OCI-LY1 (cell line): ENCODE measurements around the gene DCAF15.

Experiments
- H2AFZ ChIP-seq: fragments of 200-600 bp; sonication (generic), shearing (Covaris generic); 2 replicates; pipeline ENCODE4 v1.6.0; 2014; ENCODE audit warnings: antibody characterized with exemption, mild to moderate bottlenecking, low read length
- H3F3A ChIP-seq: fragments of 200-600 bp; sonication (generic), shearing (Covaris generic); 2 replicates; pipeline ENCODE4 v1.6.0; 2014; ENCODE audit warnings: mild to moderate bottlenecking, antibody characterized with exemption, low read length, moderate library complexity; ENCODE audit not compliant: insufficient read depth
- H3K27ac ChIP-seq: fragments of 200-600 bp; sonication (generic); 2 replicates; pipeline ENCODE4 v1.5.1; 2014; ENCODE audit warnings: low read length, mixed run types, mild to moderate bottlenecking, low read depth; ENCODE audit not compliant: poor library complexity, severe bottlenecking
- H3K27me3 ChIP-seq: fragments of 200-600 bp; sonication (generic); 2 replicates; pipeline ENCODE4 v1.6.0; 2014; ENCODE audit warnings: antibody characterized with exemption, mild to moderate bottlenecking, low read length, moderate library complexity; ENCODE audit not compliant: insufficient read depth
- H3K36me3 ChIP-seq: fragments of 200-600 bp; sonication (generic); 2 replicates; pipeline ENCODE4 v1.6.1; 2014; ENCODE audit warnings: mild to moderate bottlenecking, antibody characterized with exemption, low read length, moderate library complexity, mixed read lengths; ENCODE audit not compliant: insufficient read depth
- H3K4me1 ChIP-seq: fragments of 200-600 bp; sonication (generic); 2 replicates; pipeline ENCODE4 v1.5.1; 2014; ENCODE audit warnings: mild to moderate bottlenecking, low read length, moderate library complexity; ENCODE audit not compliant: insufficient read depth, severe bottlenecking
- H3K4me2 ChIP-seq: fragments of 200-600 bp; sonication (generic), shearing (Covaris generic); 2 replicates; pipeline ENCODE4 v1.6.1; 2014; ENCODE audit warnings: low read length
- H3K4me3 ChIP-seq: fragments of 200-600 bp; sonication (generic); 2 replicates; pipeline ENCODE4 v1.5.1; 2014; ENCODE audit warnings: low read length, low read depth, mild to moderate bottlenecking, mixed read lengths; ENCODE audit not compliant: poor library complexity, severe bottlenecking
- H3K79me2 ChIP-seq: fragments of 200-600 bp; shearing (Covaris generic); 2 replicates; pipeline ENCODE4 v1.6.1; 2016; ENCODE audit warnings: mixed run types, low read length, mixed read lengths; ENCODE audit not compliant: insufficient read depth
- H3K9ac ChIP-seq: fragments of 200-600 bp; sonication (generic), shearing (Covaris generic); 2 replicates; pipeline ENCODE4 v1.6.1; 2014; ENCODE audit warnings: mild to moderate bottlenecking, low read length, mixed read lengths
- H3K9me2 ChIP-seq: fragments of 200-600 bp; sonication (generic), shearing (Covaris generic); 2 replicates; pipeline ENCODE4 v1.6.1; 2014; ENCODE audit warnings: low read depth, mild to moderate bottlenecking, low read length, mixed read lengths
- H3K9me3 ChIP-seq: fragments of 200-600 bp; shearing (Covaris generic); 2 replicates; pipeline ENCODE4 v1.6.1; 2014; ENCODE audit warnings: low read length, mixed read lengths
- H4K20me1 ChIP-seq: fragments of 200-600 bp; sonication (generic), shearing (Covaris generic); 2 replicates; pipeline ENCODE4 v1.6.0; 2016; ENCODE audit warnings: mild to moderate bottlenecking, low read length; ENCODE audit not compliant: insufficient read depth
- EZH2 ChIP-seq: fragments of 200-600 bp; sonication (generic), shearing (Covaris generic); IDR thresholded peaks from 2 replicates; pipeline ENCODE4 v1.8.0; 2017; ENCODE audit warnings: borderline replicate concordance, mixed run types, mild to moderate bottlenecking, antibody characterized with exemption, low read length, moderate library complexity, mixed read lengths
- TF ChIP-seq, protein P1 (sequence below): fragments of 200-600 bp; sonication (generic), shearing (Covaris generic); IDR thresholded peaks from 2 replicates; pipeline ENCODE4 v1.5.1; 2017; ENCODE audit warnings: mild to moderate bottlenecking, antibody characterized with exemption, low read length, moderate library complexity, mixed read lengths

Gene DCAF15

DNA sequence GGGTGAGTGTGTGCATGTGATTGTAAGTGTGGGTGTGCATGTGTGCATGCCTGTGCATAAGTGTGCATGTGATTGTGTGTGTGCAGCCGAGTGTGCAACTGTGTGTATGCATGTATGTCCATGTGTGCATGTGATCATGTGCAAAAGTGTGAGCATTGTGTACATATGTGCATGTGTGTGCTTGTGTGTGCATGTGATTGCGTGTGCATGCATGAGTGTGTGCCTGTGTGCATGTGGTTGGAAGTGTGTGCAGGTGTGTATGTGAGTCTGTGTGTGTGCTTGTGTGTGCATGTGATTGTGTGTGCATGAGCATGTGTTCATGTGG, 17.6 kb upstream of the DCAF15 start:
- H3K4me3 ChIP-seq: no peak overlapping the region
- no peaks in the 10 kb centered on the region for H3K9me3 ChIP-seq
- no peaks in the 10 kb centered on the region for H4K20me1 ChIP-seq
- H3K9me2 ChIP-seq: no peaks in the 10 kb centered on the region
- no peaks in the 10 kb centered on the region for H3K79me2 ChIP-seq
- H3F3A ChIP-seq: no peaks in the 10 kb centered on the region
- no peaks in the 10 kb centered on the region for H3K4me1 ChIP-seq
- no peak overlapping the region for H3K9ac ChIP-seq
- peaks cover 13% of the 10 kb centered on the region; the same call in 1 of the 2 replicates for H3K36me3 ChIP-seq
- H3K4me2 ChIP-seq: no peak overlapping the region
- H2AFZ ChIP-seq: no peak overlapping the region
- TF ChIP-seq, protein P1, sequence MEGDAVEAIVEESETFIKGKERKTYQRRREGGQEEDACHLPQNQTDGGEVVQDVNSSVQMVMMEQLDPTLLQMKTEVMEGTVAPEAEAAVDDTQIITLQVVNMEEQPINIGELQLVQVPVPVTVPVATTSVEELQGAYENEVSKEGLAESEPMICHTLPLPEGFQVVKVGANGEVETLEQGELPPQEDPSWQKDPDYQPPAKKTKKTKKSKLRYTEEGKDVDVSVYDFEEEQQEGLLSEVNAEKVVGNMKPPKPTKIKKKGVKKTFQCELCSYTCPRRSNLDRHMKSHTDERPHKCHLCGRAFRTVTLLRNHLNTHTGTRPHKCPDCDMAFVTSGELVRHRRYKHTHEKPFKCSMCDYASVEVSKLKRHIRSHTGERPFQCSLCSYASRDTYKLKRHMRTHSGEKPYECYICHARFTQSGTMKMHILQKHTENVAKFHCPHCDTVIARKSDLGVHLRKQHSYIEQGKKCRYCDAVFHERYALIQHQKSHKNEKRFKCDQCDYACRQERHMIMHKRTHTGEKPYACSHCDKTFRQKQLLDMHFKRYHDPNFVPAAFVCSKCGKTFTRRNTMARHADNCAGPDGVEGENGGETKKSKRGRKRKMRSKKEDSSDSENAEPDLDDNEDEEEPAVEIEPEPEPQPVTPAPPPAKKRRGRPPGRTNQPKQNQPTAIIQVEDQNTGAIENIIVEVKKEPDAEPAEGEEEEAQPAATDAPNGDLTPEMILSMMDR: no peak
- no peak for TF ChIP-seq EZH2
- H3K27me3 ChIP-seq: no peaks in the 10 kb centered on the region
- H3K27ac ChIP-seq: no peak overlapping the region

GRCh38 chr19:13935765-13936510, 16.4 kb upstream of the DCAF15 start:
- H2AFZ ChIP-seq: no peak overlapping the region
- no peaks in the 10 kb centered on the region for H3K79me2 ChIP-seq
- H3K36me3 ChIP-seq: peaks cover 5% of the 10 kb centered on the region; the same call in 1 of the 2 replicates
- H3K4me3 ChIP-seq: no peak overlapping the region
- TF ChIP-seq, protein P1: no peak
- no peak for TF ChIP-seq EZH2
- H4K20me1 ChIP-seq: no peaks in the 10 kb centered on the region
- no peak overlapping the region for H3K27ac ChIP-seq
- H3K9me2 ChIP-seq: no peaks in the 10 kb centered on the region
- no peaks in the 10 kb centered on the region for H3F3A ChIP-seq
- no peaks in the 10 kb centered on the region for H3K9me3 ChIP-seq
- H3K4me1 ChIP-seq: no peaks in the 10 kb centered on the region
- no peak overlapping the region for H3K9ac ChIP-seq
- H3K27me3 ChIP-seq: no peaks in the 10 kb centered on the region
- H3K4me2 ChIP-seq: no peak overlapping the region

- H3K4me1 ChIP-seq: no peaks in the 10 kb centered on the region
- peaks cover 5% of the 10 kb centered on the region; the same call in 1 of the 2 replicates for H3K27me3 ChIP-seq
- H3K36me3 ChIP-seq: peaks cover 4% of the 10 kb centered on the region; the same call in 1 of the 2 replicates
- H3K79me2 ChIP-seq: no peaks in the 10 kb centered on the region
- H3K9me3 ChIP-seq: 0 out of 2 replicates have a peak, but pooled peaks cover 3% of the 10 kb centered on the region
- H4K20me1 ChIP-seq: no peaks in the 10 kb centered on the region
- no peak overlapping the region for H3K4me3 ChIP-seq
- H3K9ac ChIP-seq: no peak overlapping the region
- H2AFZ ChIP-seq: no peak overlapping the region
- no peak overlapping the region for H3K4me2 ChIP-seq
- H3K9me2 ChIP-seq: no peaks in the 10 kb centered on the region
- H3F3A ChIP-seq: no peaks in the 10 kb centered on the region
- TF ChIP-seq EZH2: no peak
- TF ChIP-seq, protein P1: no peak
- H3K27ac ChIP-seq: no peak overlapping the region
These were observed 14.6 kb upstream of the DCAF15 start for GRCh38 chr19:13937479-13938300.
